ENCODE data around the gene SLC37A1. TPM values are rescaled to one million over a fixed set of nuclear protein-coding genes. Genes with fewer than 3 reads are reported as not detected.

Gene SLC37A1
- total RNA-seq, 3 donors from 2014 or later (not counting 1 experiment from before 2014, with no cell fraction given) = 24.8 to 25.8 (median 25.3) TPM

DNA sequence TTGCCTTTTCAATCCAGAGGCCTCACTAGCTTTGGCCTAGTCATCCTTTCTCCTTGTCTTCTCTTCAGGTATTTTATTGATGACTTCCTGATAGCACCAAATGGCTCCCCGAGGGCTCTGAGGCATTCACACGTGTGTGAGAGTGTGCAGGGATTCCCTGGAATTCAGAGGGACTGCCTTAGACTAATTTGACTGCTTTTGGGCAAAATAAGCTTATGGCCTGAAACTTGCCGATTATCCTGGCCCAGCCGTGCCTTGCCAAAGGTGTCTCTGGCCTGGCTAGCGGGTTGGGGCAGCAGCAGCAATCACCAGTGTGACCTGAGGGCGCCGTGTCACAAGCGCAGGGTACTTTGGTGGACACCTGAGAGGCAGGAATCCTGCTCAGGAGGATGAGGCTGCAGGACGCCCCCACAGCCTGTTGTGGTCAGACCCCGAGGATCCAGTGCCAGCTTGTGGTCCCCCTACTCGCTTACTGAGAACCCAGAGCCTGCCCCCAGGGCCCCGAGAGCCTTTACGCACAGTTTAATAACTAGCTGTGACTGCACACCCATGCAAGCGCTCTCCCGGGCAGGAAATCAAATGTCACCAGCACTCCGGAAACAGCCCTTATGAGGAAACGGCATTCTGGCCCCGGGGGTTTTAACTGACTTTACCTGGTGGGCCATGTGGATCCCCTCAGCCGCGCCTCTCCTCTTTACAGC is 76.9 kb downstream of the SLC37A1 start:
- Histone ChIP-seq H3K4me3 (ENCODE audit: low read length) (no peak overlapping the region), H3K4me1 (ENCODE audit: control insufficient read depth, insufficient read depth, low read length) (peaks cover 16% of the 10 kb centered on the region), H3K36me3 (ENCODE audit: control insufficient read depth, insufficient read depth, low read length) (no peaks in the 10 kb centered on the region), H3K27me3 (ENCODE audit: control insufficient read depth, insufficient read depth, low read length) (no peaks in the 10 kb centered on the region), H3K9me3 (ENCODE audit: control insufficient read depth, insufficient read depth, low read length) (no peaks in the 10 kb centered on the region), H3K27ac (ENCODE audit: low read length) (no peak overlapping the region)
- H3K4me3 Mint-ChIP-seq = no peak overlapping the region
- TF ChIP-seq, protein P1, sequence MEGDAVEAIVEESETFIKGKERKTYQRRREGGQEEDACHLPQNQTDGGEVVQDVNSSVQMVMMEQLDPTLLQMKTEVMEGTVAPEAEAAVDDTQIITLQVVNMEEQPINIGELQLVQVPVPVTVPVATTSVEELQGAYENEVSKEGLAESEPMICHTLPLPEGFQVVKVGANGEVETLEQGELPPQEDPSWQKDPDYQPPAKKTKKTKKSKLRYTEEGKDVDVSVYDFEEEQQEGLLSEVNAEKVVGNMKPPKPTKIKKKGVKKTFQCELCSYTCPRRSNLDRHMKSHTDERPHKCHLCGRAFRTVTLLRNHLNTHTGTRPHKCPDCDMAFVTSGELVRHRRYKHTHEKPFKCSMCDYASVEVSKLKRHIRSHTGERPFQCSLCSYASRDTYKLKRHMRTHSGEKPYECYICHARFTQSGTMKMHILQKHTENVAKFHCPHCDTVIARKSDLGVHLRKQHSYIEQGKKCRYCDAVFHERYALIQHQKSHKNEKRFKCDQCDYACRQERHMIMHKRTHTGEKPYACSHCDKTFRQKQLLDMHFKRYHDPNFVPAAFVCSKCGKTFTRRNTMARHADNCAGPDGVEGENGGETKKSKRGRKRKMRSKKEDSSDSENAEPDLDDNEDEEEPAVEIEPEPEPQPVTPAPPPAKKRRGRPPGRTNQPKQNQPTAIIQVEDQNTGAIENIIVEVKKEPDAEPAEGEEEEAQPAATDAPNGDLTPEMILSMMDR (IDR thresholded peaks at IDR 0.05) = no peak
- H3K36me3 Mint-ChIP-seq = no peaks in the 10 kb centered on the region
- H3K27me3 Mint-ChIP-seq (ENCODE audit: low read depth in 2 of 2) = peaks cover 5 to 8% of the 10 kb centered on the region in 2 donors
- ATAC-seq (peak in 1 of 3 donors; percentile 25), DNase-seq (peak in 1 of 2 donors; percentile 52)
- WGBS (ENCODE audit: insufficient coverage) = 29% methylated on average over 20 of the region's 20 CpGs
- H3K9me3 Mint-ChIP-seq = no peaks in the 10 kb centered on the region
- intact Hi-C loops (cut with micrococcal nuclease) = no loop called here
- no peak overlapping the region for H3K27ac Mint-ChIP-seq
- peaks cover 0 to 5% of the 10 kb centered on the region in 2 donors for H3K4me1 Mint-ChIP-seq

DNA sequence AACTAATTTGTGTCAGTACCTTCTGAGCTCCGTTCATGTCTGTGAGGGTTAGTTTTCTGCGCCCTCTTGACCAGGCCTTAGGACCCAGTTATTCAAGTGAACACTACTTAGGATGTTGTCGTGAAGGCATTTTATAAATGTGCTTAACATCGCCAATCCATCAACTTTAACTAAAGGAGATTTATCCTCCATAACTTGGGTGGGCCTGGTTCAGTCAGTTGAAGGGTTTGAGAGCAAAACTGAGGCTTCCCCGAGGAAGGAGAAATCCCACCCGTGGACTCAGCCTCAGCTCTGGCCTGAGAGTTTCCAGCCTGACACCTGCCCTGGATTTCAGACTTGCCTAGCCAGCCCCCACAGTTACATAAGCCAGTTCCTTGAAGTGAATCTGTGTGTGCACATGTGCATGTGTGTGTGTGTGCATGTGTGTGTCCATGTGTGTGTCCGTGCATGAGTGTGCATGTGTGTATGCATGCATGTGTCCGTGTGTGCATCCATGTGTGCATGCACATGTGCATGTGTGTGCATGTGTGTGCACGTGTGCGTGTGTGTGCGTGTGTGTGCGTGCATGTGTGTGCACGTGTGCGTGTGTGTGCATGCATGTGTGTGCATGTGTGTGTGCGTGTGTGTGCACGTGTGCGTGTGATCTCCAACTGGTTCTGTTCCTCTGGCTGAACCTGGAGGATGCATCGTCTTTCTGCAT is 77.7 kb downstream of the SLC37A1 start:
- Mint-ChIP-seq H3K9me3 (no peaks in the 10 kb centered on the region), H3K4me3 (no peak overlapping the region), H3K27ac (no peak overlapping the region), H3K27me3 (ENCODE audit: low read depth in 2 of 2) (peaks cover 8 to 9% of the 10 kb centered on the region in 2 donors), H3K4me1 (peaks cover 0 to 5% of the 10 kb centered on the region in 2 donors), H3K36me3 (no peaks in the 10 kb centered on the region)
- no peak overlapping the region for H3K27ac ChIP-seq (ENCODE audit: low read length)
- H3K4me1 ChIP-seq (ENCODE audit: control insufficient read depth, insufficient read depth, low read length) = peaks cover 16% of the 10 kb centered on the region
- WGBS (ENCODE audit: insufficient coverage) = 60% methylated on average over 16 of the region's 18 CpGs
- peak in 1 of 3 donors; percentile 17 for ATAC-seq
- no peaks in the 10 kb centered on the region for H3K36me3 ChIP-seq (ENCODE audit: control insufficient read depth, insufficient read depth, low read length)
- H3K4me3 ChIP-seq (ENCODE audit: low read length) = no peak overlapping the region
- TF ChIP-seq, protein P1 (IDR thresholded peaks at IDR 0.05) = no peak
- intact Hi-C loops (cut with micrococcal nuclease) = no loop called here
- H3K27me3 ChIP-seq (ENCODE audit: control insufficient read depth, insufficient read depth, low read length) = no peaks in the 10 kb centered on the region
- no peaks in the 10 kb centered on the region for H3K9me3 ChIP-seq (ENCODE audit: control insufficient read depth, insufficient read depth, low read length)
- DNase-seq = no peak

DNA sequence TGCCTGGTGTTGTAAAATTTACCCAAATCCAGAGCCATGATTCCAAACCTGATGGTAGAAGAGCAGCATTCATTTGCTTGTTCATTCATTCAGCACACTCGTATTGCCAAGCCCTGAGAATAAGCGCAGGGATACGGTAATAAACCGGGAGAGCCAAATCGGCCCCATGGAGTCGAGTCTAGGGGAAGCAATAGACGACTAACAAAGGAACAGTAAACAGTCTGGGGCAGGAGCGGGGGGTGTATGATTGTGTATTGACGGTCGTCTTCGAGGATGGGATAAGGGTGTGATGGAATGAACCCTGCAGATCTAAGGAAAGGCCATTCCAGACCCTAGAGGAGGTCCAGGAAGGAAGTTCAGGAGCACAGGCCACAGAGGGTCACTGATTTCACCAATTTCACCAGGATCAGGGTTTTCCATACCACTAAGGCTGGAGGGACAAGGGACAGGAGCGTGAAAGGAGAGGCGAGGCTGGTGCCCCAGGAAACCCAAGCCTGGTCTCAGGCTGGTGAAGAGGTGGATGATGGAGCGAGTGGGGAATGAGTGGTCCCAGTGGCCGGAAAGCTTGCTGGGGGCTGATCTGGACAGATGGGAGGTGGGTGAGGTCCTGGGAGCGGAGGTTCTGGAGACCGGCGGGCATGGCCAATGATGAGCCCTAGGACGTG is 78.6 kb downstream of the SLC37A1 start:
- Mint-ChIP-seq H3K4me1 (peaks cover 0 to 5% of the 10 kb centered on the region in 2 donors), H3K27me3 (ENCODE audit: low read depth in 2 of 2) (peaks cover 8 to 12% of the 10 kb centered on the region in 2 donors), H3K27ac (no peak overlapping the region), H3K4me3 (no peak overlapping the region), H3K36me3 (no peaks in the 10 kb centered on the region), H3K9me3 (no peaks in the 10 kb centered on the region)
- no peak overlapping the region for H3K27ac ChIP-seq (ENCODE audit: low read length)
- WGBS (ENCODE audit: insufficient coverage) = 90% methylated on average over 19 of the region's 19 CpGs
- peaks cover 16% of the 10 kb centered on the region for H3K4me1 ChIP-seq (ENCODE audit: control insufficient read depth, insufficient read depth, low read length)
- no peak overlapping the region for H3K4me3 ChIP-seq (ENCODE audit: low read length)
- H3K36me3 ChIP-seq (ENCODE audit: control insufficient read depth, insufficient read depth, low read length) = no peaks in the 10 kb centered on the region
- H3K27me3 ChIP-seq (ENCODE audit: control insufficient read depth, insufficient read depth, low read length) = no peaks in the 10 kb centered on the region
- intact Hi-C loops (cut with micrococcal nuclease) = loop anchor here (2.0 kb wide), 1 partner anchor 227 kb away; no protein-coding TSS in a partner anchor
- no peaks in the 10 kb centered on the region for H3K9me3 ChIP-seq (ENCODE audit: control insufficient read depth, insufficient read depth, low read length)
- ATAC-seq (no peak), DNase-seq (no peak)
- TF ChIP-seq, protein P1 (IDR thresholded peaks at IDR 0.05) = no peak
